ENCODE measurements around the gene SCYGR2. TPM values are rescaled to one million over a fixed set of nuclear protein-coding genes. Genes with fewer than 3 reads are reported as not detected.

SCYGR2 gene
- total RNA-seq, 2 experiments from 2014 or later = not detected

GRCh38 chr2:227634201-227634600 lies 35.5 kb downstream of the SCYGR2 start:
- no peak for DNase-seq
- H3K27me3 Mint-ChIP-seq (ENCODE audit: low read depth) = peaks cover 14% of the 10 kb centered on the region
- no peak for ATAC-seq
- H3K4me3 Mint-ChIP-seq = no peak overlapping the region
- H3K9me3 Mint-ChIP-seq (ENCODE audit: insufficient read depth) = no peaks in the 10 kb centered on the region
- no peaks in the 10 kb centered on the region for H3K4me1 Mint-ChIP-seq (ENCODE audit: low read depth)
- ChIA-PET CTCF (interaction anchor here (1.2 kb wide), 1 partner anchor 24 kb away, joined by 5 read pairs; no protein-coding TSS in a partner anchor), POLR2A (no interaction called here)
- no peak overlapping the region for H3K27ac Mint-ChIP-seq
- H3K36me3 Mint-ChIP-seq (ENCODE audit: low read depth) = no peaks in the 10 kb centered on the region

DNA sequence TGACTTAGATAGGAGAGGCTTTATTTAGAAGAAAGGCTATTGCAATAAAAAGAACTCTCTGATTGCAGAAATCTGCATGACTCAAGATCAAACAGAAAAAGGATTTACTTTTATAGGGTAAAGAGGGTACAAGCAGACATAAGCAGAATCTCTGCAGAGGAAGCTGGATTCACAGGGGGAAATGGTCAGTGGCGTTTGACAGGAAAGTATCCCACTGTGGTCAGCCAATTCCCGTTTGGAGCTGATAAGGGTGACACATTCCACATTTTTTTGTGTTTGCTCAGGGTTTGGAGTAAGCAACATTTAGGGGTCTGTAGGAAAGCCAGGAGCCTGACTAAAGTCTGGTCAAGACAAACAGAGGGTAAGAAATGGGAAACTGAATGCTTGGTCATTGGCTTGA lies 44.0 kb downstream of the SCYGR2 start:
- ChIA-PET CTCF (no interaction called here), POLR2A (no interaction called here)
- DNase-seq (no peak), ATAC-seq (no peak)
- Mint-ChIP-seq H3K9me3 (ENCODE audit: insufficient read depth) (no peaks in the 10 kb centered on the region), H3K4me3 (no peak overlapping the region), H3K27ac (no peak overlapping the region), H3K36me3 (ENCODE audit: low read depth) (no peaks in the 10 kb centered on the region), H3K27me3 (ENCODE audit: low read depth) (peaks cover 2% of the 10 kb centered on the region), H3K4me1 (ENCODE audit: low read depth) (no peaks in the 10 kb centered on the region)

DNA sequence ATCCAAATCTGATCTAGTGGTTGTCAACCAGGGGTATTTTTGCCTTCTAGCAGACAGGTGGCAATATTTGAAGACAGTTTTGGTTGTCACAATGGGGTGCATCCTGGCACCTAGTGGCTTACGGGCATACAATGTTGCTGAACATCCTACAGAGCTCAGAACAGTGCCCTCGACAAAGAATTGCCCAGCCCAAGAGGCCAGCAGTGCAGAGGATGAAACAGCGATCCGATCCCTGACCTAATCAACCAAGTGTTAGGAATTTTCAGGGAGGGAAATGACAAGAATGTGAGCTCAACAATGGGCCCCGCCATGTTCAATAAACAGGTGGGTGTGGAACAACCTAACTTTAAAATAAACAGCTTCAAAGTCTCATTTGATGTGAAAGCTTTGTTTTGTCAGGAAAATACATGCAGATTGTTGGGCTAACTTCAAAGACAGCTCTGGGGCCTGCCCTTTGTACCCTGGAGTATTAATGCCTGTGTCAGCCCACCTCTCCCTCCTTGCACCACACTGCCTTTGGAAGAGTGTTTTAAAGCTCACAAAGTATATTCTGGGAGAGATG lies 45.4 kb downstream of the SCYGR2 start:
- H3K36me3 Mint-ChIP-seq (ENCODE audit: low read depth) = no peaks in the 10 kb centered on the region
- no peaks in the 10 kb centered on the region for H3K4me1 Mint-ChIP-seq (ENCODE audit: low read depth)
- DNase-seq (no peak), ATAC-seq (no peak)
- no peak overlapping the region for H3K27ac Mint-ChIP-seq
- CTCF ChIA-PET = interaction anchor here (2.9 kb wide), 1 partner anchor 14 kb away, joined by 8 read pairs; no protein-coding TSS in a partner anchor
- POLR2A ChIA-PET = no interaction called here
- no peaks in the 10 kb centered on the region for H3K9me3 Mint-ChIP-seq (ENCODE audit: insufficient read depth)
- no peaks in the 10 kb centered on the region for H3K27me3 Mint-ChIP-seq (ENCODE audit: low read depth)
- no peak overlapping the region for H3K4me3 Mint-ChIP-seq

Other genes starting within 250 kb of the SCYGR2 start
- gene TM4SF20, start 219.6 kb upstream of the SCYGR2 start, total RNA-seq = not detected
- gene SCYGR1, start 210.9 kb upstream of the SCYGR2 start, total RNA-seq = not detected
- 10 to 100 TPM; 65.6 to 71.2 TPM for gene AGFG1, start 126.7 kb upstream of the SCYGR2 start, total RNA-seq
- gene SCYGR3, start 15.9 kb downstream of the SCYGR2 start, total RNA-seq = not detected
- gene SCYGR4, start 18.6 kb downstream of the SCYGR2 start, total RNA-seq = not detected
- not detected for gene SCYGR5, start 67.9 kb downstream of the SCYGR2 start, total RNA-seq
- gene SLC19A3, start 119.1 kb downstream of the SCYGR2 start, total RNA-seq = not detected
- not detected for gene SCYGR6, start 125.9 kb downstream of the SCYGR2 start, total RNA-seq
- not detected for gene SCYGR7, start 129.4 kb downstream of the SCYGR2 start, total RNA-seq
- gene SCYGR8, start 147.0 kb downstream of the SCYGR2 start, total RNA-seq = not detected
- not detected for gene CCL20, start 214.9 kb downstream of the SCYGR2 start, total RNA-seq

Data from activated CD8-positive, alpha-beta T cell treated with anti-CD3 and anti-CD28 coated beads, Interleukin-2, amount 10 ng/mL, durations not matched to agents 7 days and 5 days (primary cell).